H1 (cell line): Measurements from ENCODE around the gene RASD1. TPM values are rescaled to one million over a fixed set of nuclear protein-coding genes. Genes with fewer than 3 reads are reported as not detected.

Experiments used
- CTCF ChIA-PET: fragments of 300-600 bp; sonication (Branson Sonifier 250); formaldehyde crosslinking; loops from one replicate; lab custom pipeline; 2021; ENCODE audit not compliant: partially characterized antibody; lab: Charles Lee
- POLR2A ChIA-PET: fragments of 300-600 bp; sonication (Branson Sonifier 250); formaldehyde crosslinking; loops from one replicate; lab custom pipeline; 2021; ENCODE audit warnings: inconsistent platforms; ENCODE audit not compliant: partially characterized antibody; lab: Charles Lee
- DNase-seq, 2 experiments: peaks; one replicate each; pipeline versions ENCODE4 v3.0.0 to v3.0.0-alpha.2; 2010 to 2022; ENCODE audit warnings: low spot score in 2 of 2, low read depth in 1 of 2, mixed read lengths in 1 of 2
- FAIRE-seq: peaks from 2 replicates; lab custom pipeline; 2011; peaks lifted over from hg19 to GRCh38; lab: Jason Lieb, UNC
- H2AFZ ChIP-seq: 2 replicates; pipeline ENCODE4 v1.8.1; 2012; ENCODE audit warnings: low read length, inconsistent platforms
- H2AK5ac ChIP-seq: 2 replicates; pipeline ENCODE4 v1.6.1; 2013; ENCODE audit warnings: low read depth, low read length
- H2BK120ac ChIP-seq: replicated peaks from 2 replicates; pipeline ENCODE3; 2013; ENCODE audit warnings: low read depth, low read length, inconsistent platforms
- H2BK12ac ChIP-seq: 2 replicates; pipeline ENCODE4 v1.6.1; 2013; ENCODE audit warnings: low read depth, low read length
- H2BK15ac ChIP-seq: 2 replicates; pipeline ENCODE4 v1.6.1; 2013; ENCODE audit warnings: low read length
- H2BK20ac ChIP-seq: 2 replicates; pipeline ENCODE4 v1.6.1; 2013; ENCODE audit warnings: low read length
- H2BK5ac ChIP-seq: 2 replicates; pipeline ENCODE4 v1.6.1; 2013; ENCODE audit warnings: low read depth, low read length
- H3K14ac ChIP-seq: 2 replicates; pipeline ENCODE4 v1.6.1; 2013; ENCODE audit warnings: inconsistent platforms; ENCODE audit not compliant: insufficient read length
- H3K18ac ChIP-seq: 2 replicates; pipeline ENCODE4 v1.6.1; 2013; ENCODE audit warnings: low read length; ENCODE audit errors: extremely low read depth
- H3K23ac ChIP-seq: 2 replicates; pipeline ENCODE4 v1.6.1; 2013; ENCODE audit warnings: inconsistent platforms; ENCODE audit not compliant: insufficient read length
- H3K23me2 ChIP-seq: 2 replicates; pipeline ENCODE4 v1.6.1; 2013; ENCODE audit warnings: low read depth, low read length
- H3K27ac ChIP-seq: 2 replicates; pipeline ENCODE4 v1.6.1; 2011; ENCODE audit warnings: low read depth, low read length, inconsistent platforms
- H3K27me3 ChIP-seq, 4 experiments: replicated peaks in 1 of 4; 1 replicate in 1 of 4; 2 replicates in 3 of 4; pipeline versions ENCODE4 v1.6.1 to v1.8.1; 2011 to 2013; ENCODE audit warnings: low read length in 3 of 4, mild to moderate bottlenecking in 3 of 4, inconsistent platforms in 2 of 4, mixed read lengths in 2 of 4, moderate library complexity in 1 of 4; ENCODE audit not compliant: control insufficient read depth in 3 of 4, insufficient read depth in 3 of 4; ENCODE audit errors: extremely low read depth in 1 of 4
- H3K36me3 ChIP-seq, 4 experiments: 2 replicates each; pipeline versions ENCODE4 v1.6.1 to v1.8.1; 2011 to 2013; ENCODE audit warnings: mild to moderate bottlenecking in 4 of 4, low read length in 3 of 4, moderate library complexity in 2 of 4, control low read depth in 1 of 4, inconsistent platforms in 1 of 4; ENCODE audit not compliant: insufficient read depth in 4 of 4, control insufficient read depth in 2 of 4
- H3K4ac ChIP-seq: replicated peaks from 2 replicates; pipeline ENCODE3; 2013; ENCODE audit warnings: low read length, low read depth, mixed read lengths, inconsistent platforms; ENCODE audit not compliant: insufficient read length
- H3K4me1 ChIP-seq, 4 experiments: replicated peaks in 1 of 4; 1 replicate in 1 of 4; 2 replicates in 3 of 4; pipeline versions ENCODE4 v1.6.1 to v1.8.1; 2011 to 2013; ENCODE audit warnings: low read length in 3 of 4, inconsistent platforms in 2 of 4, mixed read lengths in 1 of 4; ENCODE audit not compliant: insufficient read depth in 4 of 4, control insufficient read depth in 3 of 4
- H3K4me2 ChIP-seq, 2 experiments: 2 replicates each; pipeline versions ENCODE4 v1.6.1 to v1.8.1; 2011 to 2013; ENCODE audit warnings: low read depth in 2 of 2, low read length in 2 of 2, control low read depth in 1 of 2, inconsistent platforms in 1 of 2, mild to moderate bottlenecking in 1 of 2; ENCODE audit not compliant: insufficient read depth in 1 of 2
- H3K4me3 ChIP-seq, 4 experiments: fragments of 200-600, 300-600 bp in 1 of 4; sonication (generic), shearing (Covaris generic), sonication (Bioruptor Twin) in 1 of 4; 2 replicates each; pipeline versions ENCODE4 v1.5.1 to v1.8.1; 2011 to 2016; ENCODE audit warnings: low read length in 4 of 4, low read depth in 3 of 4, control low read depth in 2 of 4, inconsistent platforms in 2 of 4, mild to moderate bottlenecking in 2 of 4, mixed read lengths in 1 of 4, moderate library complexity in 1 of 4; ENCODE audit not compliant: insufficient read depth in 2 of 4; ENCODE audit errors: extremely low read depth in 1 of 4
- H3K56ac ChIP-seq: replicated peaks from 2 replicates; pipeline ENCODE3; 2013; ENCODE audit warnings: low read depth, mild to moderate bottlenecking, mixed read lengths, low read length, inconsistent platforms; ENCODE audit not compliant: insufficient read length
- H3K79me1 ChIP-seq: 2 replicates; pipeline ENCODE4 v1.6.1; 2013; ENCODE audit warnings: low read depth, low read length, control low read depth
- H3K79me2 ChIP-seq, 2 experiments: 2 replicates each; pipeline versions ENCODE4 v1.6.1 to v1.8.1; 2012 to 2013; ENCODE audit warnings: low read length in 2 of 2, mild to moderate bottlenecking in 2 of 2, inconsistent platforms in 1 of 2; ENCODE audit not compliant: insufficient read depth in 2 of 2, control insufficient read depth in 1 of 2
- H3K9ac ChIP-seq, 4 experiments: replicated peaks in 1 of 4; 1 replicate in 1 of 4; 2 replicates in 3 of 4; pipeline versions ENCODE4 v1.6.1 to v1.8.1; 2011 to 2013; ENCODE audit warnings: low read depth in 3 of 4, low read length in 3 of 4, control low read depth in 2 of 4, mild to moderate bottlenecking in 2 of 4, moderate library complexity in 2 of 4, inconsistent platforms in 1 of 4; ENCODE audit errors: extremely low read depth in 1 of 4
- H3K9me3 ChIP-seq, 2 experiments: 2 replicates each; pipeline versions ENCODE4 v1.6.1 to v1.8.1; 2012 to 2013; ENCODE audit warnings: mild to moderate bottlenecking in 2 of 2, moderate library complexity in 2 of 2, control low read depth in 1 of 2, inconsistent platforms in 1 of 2, low read depth in 1 of 2, low read length in 1 of 2, mixed read lengths in 1 of 2; ENCODE audit not compliant: insufficient read depth in 2 of 2
- H4K20me1 ChIP-seq, 2 experiments: replicated peaks in 1 of 2; 2 replicates each; pipeline versions ENCODE3 to v1.8.1; 2011 to 2013; ENCODE audit warnings: inconsistent platforms in 2 of 2, low read length in 2 of 2, mild to moderate bottlenecking in 1 of 2; ENCODE audit not compliant: insufficient read depth in 2 of 2, control insufficient read depth in 1 of 2
- H4K5ac ChIP-seq: 2 replicates; pipeline ENCODE4 v1.6.1; 2013; ENCODE audit warnings: low read length, low read depth, mixed read lengths, inconsistent platforms; ENCODE audit not compliant: insufficient read length
- H4K8ac ChIP-seq: 2 replicates; pipeline ENCODE4 v1.8.0; 2013; ENCODE audit warnings: mild to moderate bottlenecking, moderate library complexity, low read length, inconsistent platforms; ENCODE audit not compliant: insufficient read depth; ENCODE audit errors: extremely low read depth
- H4K91ac ChIP-seq: replicated peaks from 2 replicates; pipeline ENCODE3; 2013; ENCODE audit warnings: low read length, mixed read lengths, inconsistent platforms; ENCODE audit not compliant: insufficient read length
- CBX8 ChIP-seq: fragments of 300-800, 300-1000 bp; sonication (generic); IDR thresholded peaks from 2 replicates; pipeline ENCODE4 v1.7.1; 2016; ENCODE audit warnings: low read depth, low read length, borderline replicate concordance
- CEBPB ChIP-seq: IDR thresholded peaks from 2 replicates; pipeline ENCODE4 v1.6.1; 2012; ENCODE audit warnings: low read depth, low read length
- POU5F1 ChIP-seq: IDR thresholded peaks from 2 replicates; pipeline ENCODE4 v1.6.1; 2011; ENCODE audit warnings: low read depth, mild to moderate bottlenecking, low read length, moderate library complexity
- RAD21 ChIP-seq, 2 experiments: IDR thresholded peaks in 1 of 2; conservative IDR thresholded peaks in 1 of 2; 2 replicates each; pipeline ENCODE4 v1.6.1; 2011; ENCODE audit warnings: low read depth in 2 of 2, low read length in 2 of 2, improper control_type of control experiment in 1 of 2, inconsistent platforms in 1 of 2, mild to moderate bottlenecking in 1 of 2, moderate library complexity in 1 of 2
- RFX5 ChIP-seq: IDR thresholded peaks from 2 replicates; pipeline ENCODE4 v1.6.1; 2011; ENCODE audit warnings: low read depth, low read length, improper control_type of control experiment, borderline replicate concordance
- SRF ChIP-seq: IDR thresholded peaks from 2 replicates; pipeline ENCODE4 v1.6.1; 2011; ENCODE audit warnings: mild to moderate bottlenecking, low read depth, low read length, moderate library complexity
- WGBS, 2 experiments: shearing (Covaris generic) in 1 of 2; methylation state at CpG; one replicate each; pipeline versions ENCODE4 v1.1.6 to v1.1.7; 2013 to 2015; ENCODE audit warnings: low lambda C conversion rate in 2 of 2, mixed read lengths in 2 of 2, inconsistent platforms in 1 of 2, low coverage in 1 of 2, missing lambda C conversion rate in 1 of 2; ENCODE audit not compliant: insufficient replicate concordance in 2 of 2, insufficient coverage in 1 of 2, insufficient read length in 1 of 2; ENCODE audit errors: extremely low coverage in 1 of 2, missing lambda C conversion rate in 1 of 2; 5-methylcytosine and 5-hydroxymethylcytosine counted together
- polyA plus RNA-seq, 7 experiments: library from polyadenylated mRNA; depleted of rRNA in 3 of 7; stranded (reverse) in 5 of 7; unstranded in 2 of 7; fragments of >200 nt in 5 of 7; fragments of 200-250 nt in 2 of 7; gene quantifications; 1 replicate in 5 of 7; 2 replicates in 1 of 7; 4 replicates in 1 of 7; pipeline versions ENCODE4 v1.2.1 to v1.2.3, GENCODE V29; 2011 to 2013; ENCODE audit warnings: missing spikeins in 2 of 7, mixed read lengths in 2 of 7
- total RNA-seq: library from RNA; stranded (reverse); fragmentation: NEBNext Ultra II Directional; extraction: Animal tissue kit (Norgen Biotek cat#: 25700); gene quantifications from 2 replicates; pipeline ENCODE4 v1.2.1, GENCODE V29; 2021

RASD1 gene
- total and polyA plus RNA-seq, 2 of the 8 experiments (the other 6 are each of a cell fraction or from before 2014, with no cell fraction given): 2.3 to 2.6 TPM

DNA sequence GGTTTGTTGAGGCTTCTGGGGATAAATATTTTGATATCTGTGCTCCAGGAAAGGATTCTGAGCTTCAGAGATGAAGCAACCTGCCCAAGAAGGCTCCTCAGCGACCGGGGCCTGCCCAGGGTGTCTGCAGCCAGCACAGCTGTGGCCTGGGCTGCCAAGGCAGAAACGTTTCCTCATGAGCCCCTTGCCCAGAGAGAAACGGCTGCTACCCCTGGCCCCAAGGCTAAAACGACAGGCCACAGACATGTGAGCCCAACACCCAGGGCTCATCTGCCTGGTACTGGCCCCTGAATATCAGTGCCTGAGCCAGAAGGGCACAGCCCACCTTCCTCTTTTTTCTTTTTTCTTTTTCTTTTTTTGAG lies 45.4 kb upstream of the RASD1 start:
- no peaks in the 10 kb centered on the region for H3K23me2 ChIP-seq
- H3K23ac ChIP-seq: no peak overlapping the region
- no peak overlapping the region for H3K56ac ChIP-seq
- no peak overlapping the region for H4K91ac ChIP-seq
- peaks cover 0 to 2% of the 10 kb centered on the region in 2 experiments for H4K20me1 ChIP-seq
- H3K79me2 ChIP-seq: no peaks in the 10 kb centered on the region
- H3K18ac ChIP-seq: no peak overlapping the region
- no peak overlapping the region for H3K14ac ChIP-seq
- H3K36me3 ChIP-seq: no peaks in the 10 kb centered on the region
- H3K27me3 ChIP-seq: no peaks in the 10 kb centered on the region
- no peak overlapping the region for H2AFZ ChIP-seq
- no peak overlapping the region for H2BK5ac ChIP-seq
- H4K8ac ChIP-seq: 0 out of 2 replicates have a peak overlapping the region, but pooled peaks have one; percentile 35
- TF ChIP-seq RAD21 (IDR thresholded peaks at IDR 0.05 in 1 of 2, conservative IDR thresholded peaks at IDR 0.05 in 1 of 2; ENCODE audit: low read depth in 2 of 2, low read length in 2 of 2) (no peak), SRF (no peak), POU5F1 (no peak), CBX8 (no peak), CEBPB (no peak), RFX5 (no peak)
- no peaks in the 10 kb centered on the region for H3K9me3 ChIP-seq
- H2BK12ac ChIP-seq: no peak overlapping the region
- H2BK20ac ChIP-seq: no peak overlapping the region
- ChIA-PET POLR2A (interaction anchor here (0.7 kb wide), 1 partner anchor 159 kb away, joined by 3 read pairs; no protein-coding TSS in a partner anchor), CTCF (interaction anchor here (0.6 to 1.8 kb wide), 8 partner anchors 23 to 475 kb away, joined by 3 to 4 read pairs (median 4); no protein-coding TSS in a partner anchor)
- no peak overlapping the region for H3K4me3 ChIP-seq
- H4K5ac ChIP-seq: no peak overlapping the region
- H3K79me1 ChIP-seq: no peaks in the 10 kb centered on the region
- FAIRE-seq: no peak
- H3K4ac ChIP-seq: no peak overlapping the region
- H3K9ac ChIP-seq: no peak overlapping the region
- H3K27ac ChIP-seq: no peak overlapping the region
- H2BK120ac ChIP-seq: no peak overlapping the region
- H2BK15ac ChIP-seq: no peak overlapping the region
- H2AK5ac ChIP-seq: no peak overlapping the region
- H3K4me2 ChIP-seq: no peak overlapping the region
- 89% methylated on average over 5 of the region's 5 CpGs; no CpG with 5 or more reads in 1 of the 2 experiments for WGBS, 2 experiments
- DNase-seq: no peak
- H3K4me1 ChIP-seq: no peaks in the 10 kb centered on the region; a peak in 1 of 7 replicates
